ENCODE measurements around the gene TBC1D14.
"Not testable (repeated sequence)": the region's sequence is repeated elsewhere in the genome, so short reads cannot be mapped to it uniquely, and the experiment has no call there.

TBC1D14 gene

DNA sequence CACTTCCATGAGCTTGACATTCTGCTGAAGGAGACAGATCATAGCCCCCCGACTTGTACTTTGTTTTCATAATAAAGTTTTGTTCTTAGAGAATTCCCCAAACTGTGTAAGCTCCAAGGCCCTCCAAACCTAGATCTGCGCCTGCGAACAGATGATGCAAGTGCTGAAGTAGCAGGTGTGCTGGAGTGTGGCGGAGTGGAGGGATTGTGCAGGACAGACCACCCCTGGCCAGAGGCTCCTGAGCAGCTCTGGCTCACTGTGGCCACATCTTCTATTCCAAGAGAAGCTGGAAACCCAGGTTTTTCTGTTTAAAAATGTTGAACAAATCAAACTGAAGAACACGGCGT, 46.4 kb downstream of the TBC1D14 start:
- no peak for DNase-seq

DNA sequence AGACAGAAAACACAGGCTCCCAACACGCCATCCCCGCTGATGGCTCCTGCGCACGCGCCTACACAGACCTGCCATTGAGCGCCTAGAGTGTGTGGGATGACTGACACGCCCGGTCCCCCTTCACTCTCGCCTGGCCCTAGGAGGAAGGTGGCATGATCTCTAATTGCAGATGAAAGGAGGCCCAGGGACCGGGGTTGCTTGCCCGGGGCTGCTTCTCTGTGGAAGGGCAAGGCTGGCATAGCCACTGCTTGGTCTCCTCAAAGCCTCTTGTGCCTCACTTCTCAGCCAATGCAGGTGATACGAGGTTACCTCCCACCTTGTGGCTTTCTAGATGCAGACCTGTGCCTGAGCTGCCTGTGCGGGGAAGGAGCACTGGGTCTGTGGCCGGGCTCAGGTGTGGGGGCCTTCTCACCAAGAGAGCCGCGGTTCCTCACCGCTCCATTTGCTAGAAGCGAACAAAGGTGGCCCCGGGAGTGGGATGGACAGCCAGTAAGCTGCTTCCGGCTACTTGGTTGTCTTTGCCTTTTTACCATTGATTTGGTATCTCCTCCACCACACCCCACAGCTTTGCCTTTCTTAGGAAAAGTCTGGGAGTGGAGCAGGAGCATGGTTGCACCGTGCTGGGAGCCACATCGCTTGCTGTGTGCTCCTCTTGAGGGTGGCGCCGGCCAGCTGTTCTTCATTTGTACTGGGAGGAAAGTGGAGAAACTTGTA, 47.0 kb downstream of the TBC1D14 start:
- no peak for DNase-seq

DNA sequence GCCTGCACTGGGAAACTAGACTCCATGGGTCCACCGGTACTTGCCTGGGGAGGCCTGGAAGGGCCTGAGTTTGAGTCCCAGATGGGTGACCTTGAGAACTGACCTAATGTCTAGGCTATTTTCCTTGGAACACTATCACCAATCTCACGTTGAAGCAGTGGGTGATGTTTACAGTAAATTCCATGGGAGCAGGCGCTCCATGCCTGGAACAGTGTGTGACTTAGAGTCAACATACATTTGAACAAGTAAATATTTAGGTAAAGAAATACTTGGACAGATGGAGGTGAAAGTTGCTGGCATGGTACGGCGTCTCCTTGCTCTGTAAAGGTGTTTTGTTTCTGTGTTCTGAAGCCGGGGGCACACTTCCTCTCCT, 47.5 kb downstream of the TBC1D14 start:
- DNase-seq: no peak

DNA sequence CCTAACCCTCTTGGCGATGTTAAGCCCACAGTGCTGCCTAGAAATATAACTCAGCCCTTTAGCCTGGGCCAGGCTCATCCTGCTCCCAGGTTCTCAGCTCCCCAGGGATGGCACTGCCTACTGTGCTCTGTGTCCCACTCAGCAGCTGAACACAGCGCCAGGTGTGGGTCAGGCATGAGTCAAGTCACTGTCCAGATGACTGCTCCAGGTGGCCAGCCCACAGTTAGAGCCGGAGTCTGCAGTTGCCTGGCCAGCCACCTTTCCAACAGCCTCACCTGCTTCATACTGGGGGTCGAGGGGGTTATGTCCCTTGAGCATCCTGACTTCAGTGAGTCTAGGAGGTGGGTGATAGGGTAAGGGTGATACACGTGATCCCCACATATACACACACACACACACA, 48.4 kb downstream of the TBC1D14 start:
- DNase-seq: no peak

DNA sequence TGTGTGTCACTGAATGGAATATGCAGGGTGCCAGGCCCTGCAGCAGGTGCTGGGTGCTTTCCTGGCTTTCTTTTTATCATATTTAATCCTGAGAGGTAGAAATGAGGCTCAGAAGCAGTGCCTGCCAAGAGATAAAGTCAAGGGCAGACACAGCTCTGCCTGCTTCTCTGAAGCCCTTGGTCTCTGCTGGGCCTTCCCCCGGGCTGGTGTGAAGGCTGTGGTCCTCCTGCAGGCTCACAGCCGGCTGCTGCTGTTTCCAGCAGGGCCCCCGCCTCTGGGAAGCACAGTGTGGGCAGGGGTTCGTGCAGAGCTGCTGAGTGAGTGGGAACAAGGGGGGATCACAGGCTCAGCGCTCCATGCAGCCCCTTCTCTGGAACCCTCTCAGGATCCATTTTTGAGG, 49.6 kb downstream of the TBC1D14 start:
- DNase-seq: no peak

DNA sequence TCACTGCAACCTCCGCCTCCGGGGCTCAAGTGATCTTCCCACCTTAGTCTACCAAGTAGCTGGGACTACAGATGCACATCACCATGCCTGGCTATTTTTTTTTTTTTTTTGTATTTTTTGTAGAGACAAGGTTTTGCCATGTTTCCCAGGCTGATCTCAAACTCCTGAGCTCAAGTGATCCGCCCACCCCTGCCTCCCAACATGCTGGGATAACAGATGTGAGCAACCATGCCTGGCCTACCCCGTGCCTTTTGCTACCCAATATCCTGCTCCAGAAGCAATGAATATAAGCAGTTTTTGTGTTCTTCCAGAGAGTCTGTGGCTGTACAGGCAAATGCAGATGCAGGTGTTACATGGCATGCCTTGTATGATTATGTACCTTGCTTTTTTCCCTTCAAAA, 50.5 kb downstream of the TBC1D14 start:
- DNase-seq: no peak

DNA sequence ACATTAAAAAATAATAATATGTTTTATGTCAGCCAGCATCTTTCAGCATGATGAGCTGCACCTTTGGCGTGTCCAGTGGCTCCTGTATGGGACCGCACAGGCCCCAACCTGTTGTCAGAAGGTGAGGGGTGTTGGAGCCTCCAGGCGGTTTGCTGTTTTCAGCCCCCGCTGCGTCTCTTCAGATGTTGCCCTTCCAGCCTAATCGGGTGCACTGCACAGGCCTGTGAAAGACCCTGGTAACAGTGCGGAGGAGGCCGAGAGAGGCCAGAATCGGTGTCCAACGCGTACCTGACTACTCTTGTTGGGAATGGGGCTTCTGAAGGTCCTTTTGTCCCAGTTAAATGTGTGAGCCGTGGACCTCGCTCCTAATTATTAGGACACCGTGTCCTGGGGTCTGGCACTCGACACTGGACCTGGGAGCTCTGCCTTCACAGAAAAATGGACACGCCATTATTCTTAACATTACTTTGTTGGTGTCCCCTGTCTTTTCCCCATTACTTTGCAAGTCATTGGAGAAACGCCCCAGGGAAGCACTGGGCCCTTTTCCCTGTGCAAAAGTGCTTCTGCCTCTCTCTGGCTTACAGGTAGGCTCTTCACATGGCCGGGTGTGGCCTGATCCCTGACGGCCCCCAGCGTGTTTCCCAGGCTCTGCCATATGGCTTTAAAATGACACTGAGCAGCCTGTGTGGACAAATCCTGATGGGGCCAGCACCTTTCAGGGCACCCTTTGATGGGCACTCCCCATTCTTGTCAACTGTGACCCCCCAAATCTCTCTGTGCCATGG, 51.2 kb downstream of the TBC1D14 start:
- DNase-seq: no peak

DNA sequence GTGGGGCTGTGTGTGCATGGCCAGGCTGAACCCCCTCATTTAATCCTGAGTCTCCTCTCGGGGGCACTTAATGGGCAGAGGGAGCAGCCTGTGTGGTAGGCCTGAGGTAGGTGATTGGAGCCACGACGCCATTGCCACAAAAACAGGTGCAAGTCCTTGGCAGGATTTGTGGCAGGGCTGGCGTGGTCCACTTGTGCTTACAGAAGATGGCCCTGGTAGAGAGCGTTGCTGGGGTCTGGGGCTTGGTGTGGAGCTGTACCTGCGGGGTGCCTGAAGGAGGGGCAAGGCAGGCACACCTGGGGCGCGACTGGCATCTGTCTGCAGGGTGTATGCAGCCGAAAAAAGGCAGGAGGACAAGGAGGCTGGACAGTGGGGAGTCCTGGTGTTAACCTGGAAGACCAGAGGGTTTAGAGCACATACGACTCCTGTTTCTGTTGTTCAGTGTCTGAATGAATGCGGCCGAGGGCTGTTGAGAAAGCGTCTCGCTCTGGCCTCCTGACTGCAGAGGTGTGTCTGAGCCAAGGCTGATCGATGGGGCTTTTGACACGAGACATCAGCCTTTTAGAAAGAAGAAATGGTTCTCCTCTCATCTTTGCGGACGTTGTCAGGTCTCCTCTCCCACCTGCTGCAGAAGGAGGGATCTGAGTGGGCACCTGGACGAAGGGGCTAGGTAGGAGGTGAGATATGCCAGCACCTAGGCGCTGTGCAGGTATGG, 52.0 kb downstream of the TBC1D14 start:
- DNase-seq: no peak

DNA sequence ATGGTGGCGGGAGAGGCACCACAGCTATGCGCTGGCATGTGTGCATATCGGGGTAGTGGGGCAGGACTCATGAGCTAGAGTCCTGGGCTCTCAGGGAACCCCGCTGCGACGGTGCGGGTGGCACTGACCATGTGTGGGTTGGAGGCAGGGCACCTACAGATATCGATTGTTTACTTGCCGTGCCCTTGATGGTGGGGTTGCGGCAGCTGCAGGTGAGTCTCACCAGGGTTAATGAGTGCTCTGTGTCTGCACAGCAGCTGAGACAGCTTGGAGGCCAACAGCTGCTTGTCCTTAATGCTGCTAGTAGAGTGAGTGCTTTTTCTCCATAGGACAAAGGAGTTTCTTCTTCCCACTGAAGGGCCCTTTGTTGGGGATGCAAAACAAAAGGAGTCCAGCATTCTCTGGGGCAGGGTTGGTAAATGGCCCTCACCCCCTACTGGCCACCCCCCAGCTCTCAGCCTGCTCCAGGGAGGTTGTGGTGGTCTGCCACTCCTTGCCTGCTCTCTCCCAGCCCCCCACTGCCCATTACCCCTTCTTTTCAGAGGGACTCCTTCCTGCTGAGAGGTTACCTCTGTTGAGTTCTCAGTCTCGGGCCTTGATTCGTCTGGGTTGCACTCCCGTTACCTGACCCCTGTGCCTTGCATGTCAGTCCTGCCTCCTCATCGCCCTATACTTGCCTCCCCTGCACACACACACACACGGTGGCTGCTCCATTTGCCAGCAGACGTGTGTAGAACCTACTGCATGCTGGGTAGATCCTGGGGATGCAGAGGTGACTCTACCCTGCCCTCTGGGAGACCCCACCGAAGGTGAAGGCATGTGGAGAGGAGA, 52.8 kb downstream of the TBC1D14 start:
- no peak for DNase-seq

DNA sequence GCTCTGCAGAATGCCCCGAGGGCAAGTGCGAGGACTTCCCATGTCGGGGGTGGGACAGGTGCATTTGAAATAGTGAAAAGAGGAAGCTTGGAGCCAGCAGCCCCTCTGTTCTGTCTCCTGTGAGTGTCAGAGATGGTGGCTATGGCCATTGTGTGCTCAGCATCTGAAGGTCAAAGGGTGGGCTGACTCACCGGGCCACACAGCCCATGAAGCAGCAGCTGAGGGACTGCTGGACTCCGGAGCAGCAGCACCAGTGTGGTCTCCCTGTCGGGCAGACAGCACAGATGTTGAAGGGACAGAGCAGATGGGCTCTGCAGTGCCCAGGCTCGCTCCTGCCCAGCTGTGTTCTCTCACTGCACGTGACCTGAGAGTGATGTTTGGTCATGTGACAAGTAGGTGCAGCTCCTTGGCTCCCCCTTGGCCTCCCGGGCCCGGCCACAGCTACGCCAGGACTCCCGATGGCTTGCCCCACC, 53.5 kb downstream of the TBC1D14 start:
- peak; percentile 49 for DNase-seq

DNA sequence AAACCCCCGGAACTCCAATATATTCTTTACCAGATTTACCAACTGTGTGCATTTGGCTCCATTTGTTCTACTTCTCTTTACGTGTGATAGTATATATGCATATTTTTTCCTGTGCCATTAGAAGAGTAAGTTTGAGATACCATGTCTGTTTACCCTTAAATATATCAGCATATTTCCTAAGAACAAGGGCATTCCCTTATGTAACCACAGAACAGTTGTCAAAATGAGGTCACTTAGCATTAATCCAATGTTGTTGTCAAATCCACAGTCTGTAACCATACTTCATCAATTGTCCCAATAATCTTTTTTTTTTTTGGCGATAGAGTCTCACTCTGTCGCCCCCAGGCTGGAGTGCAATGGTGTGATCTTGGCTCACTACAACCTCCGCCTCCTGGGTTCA, 55.2 kb downstream of the TBC1D14 start:
- no peak for DNase-seq

DNA sequence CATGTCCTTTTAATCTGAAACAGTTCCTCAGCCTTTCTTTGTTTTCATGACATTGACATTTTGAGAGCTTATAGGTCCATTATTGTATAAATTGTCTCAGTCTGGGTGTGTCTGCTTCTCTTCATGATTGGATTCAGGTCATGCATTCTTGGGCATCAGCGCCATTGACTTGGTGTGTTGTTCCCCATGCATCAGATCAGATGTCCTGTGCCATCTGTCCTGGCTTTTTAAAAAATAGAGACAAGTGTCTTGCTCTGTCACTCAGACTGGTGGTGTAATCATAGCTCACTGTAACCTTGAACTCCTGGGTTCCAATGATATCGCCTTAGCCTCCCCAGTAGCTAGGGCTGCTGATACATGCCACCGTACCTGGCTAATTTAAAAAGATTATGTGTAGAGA, 55.7 kb downstream of the TBC1D14 start:
- no peak for DNase-seq

DNA sequence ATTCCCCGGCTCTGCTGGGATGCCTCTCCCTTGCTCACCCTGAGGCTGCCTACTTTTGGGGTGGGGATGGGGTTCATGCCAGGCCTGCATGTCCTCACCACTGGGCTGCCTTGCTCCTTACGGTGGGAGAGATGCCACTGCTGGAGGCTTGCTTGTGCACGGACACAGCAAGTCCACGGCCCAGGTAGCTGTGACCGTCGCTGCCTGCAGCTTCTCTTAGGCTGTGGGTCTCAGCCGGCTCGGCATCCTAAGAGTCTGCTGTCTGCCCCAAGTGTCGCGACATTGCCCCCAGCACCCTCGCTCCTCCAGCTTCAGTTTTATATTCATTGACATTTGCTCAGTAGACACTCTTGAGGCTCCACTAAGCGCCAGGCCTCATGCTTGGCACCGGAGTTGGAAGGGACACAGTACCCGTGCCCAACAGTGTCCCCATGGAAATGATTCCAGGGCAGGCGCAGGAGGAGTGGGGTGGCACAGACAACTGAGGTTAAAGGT, 58.3 kb downstream of the TBC1D14 start:
- DNase-seq: no peak

DNA sequence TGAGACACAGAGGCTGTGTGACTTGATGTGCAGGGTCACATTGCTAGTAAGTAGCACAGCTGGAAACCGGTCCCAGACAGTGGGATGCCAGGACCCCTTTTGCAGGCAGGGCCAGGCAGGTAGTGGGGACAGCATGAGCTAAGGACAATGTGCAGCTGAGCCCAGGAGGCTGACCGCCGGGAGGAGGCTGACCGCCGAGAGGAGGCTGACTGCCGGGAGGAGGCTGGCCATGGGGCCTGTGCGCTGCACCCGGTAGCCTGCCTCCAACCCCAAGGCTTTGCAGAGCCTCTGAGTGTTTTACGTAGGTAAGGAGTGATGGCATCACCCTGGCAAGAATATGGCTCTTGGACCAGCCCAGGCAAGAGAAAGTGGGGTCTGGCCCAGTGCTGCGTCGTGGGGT, 58.9 kb downstream of the TBC1D14 start:
- DNase-seq: no peak

DNA sequence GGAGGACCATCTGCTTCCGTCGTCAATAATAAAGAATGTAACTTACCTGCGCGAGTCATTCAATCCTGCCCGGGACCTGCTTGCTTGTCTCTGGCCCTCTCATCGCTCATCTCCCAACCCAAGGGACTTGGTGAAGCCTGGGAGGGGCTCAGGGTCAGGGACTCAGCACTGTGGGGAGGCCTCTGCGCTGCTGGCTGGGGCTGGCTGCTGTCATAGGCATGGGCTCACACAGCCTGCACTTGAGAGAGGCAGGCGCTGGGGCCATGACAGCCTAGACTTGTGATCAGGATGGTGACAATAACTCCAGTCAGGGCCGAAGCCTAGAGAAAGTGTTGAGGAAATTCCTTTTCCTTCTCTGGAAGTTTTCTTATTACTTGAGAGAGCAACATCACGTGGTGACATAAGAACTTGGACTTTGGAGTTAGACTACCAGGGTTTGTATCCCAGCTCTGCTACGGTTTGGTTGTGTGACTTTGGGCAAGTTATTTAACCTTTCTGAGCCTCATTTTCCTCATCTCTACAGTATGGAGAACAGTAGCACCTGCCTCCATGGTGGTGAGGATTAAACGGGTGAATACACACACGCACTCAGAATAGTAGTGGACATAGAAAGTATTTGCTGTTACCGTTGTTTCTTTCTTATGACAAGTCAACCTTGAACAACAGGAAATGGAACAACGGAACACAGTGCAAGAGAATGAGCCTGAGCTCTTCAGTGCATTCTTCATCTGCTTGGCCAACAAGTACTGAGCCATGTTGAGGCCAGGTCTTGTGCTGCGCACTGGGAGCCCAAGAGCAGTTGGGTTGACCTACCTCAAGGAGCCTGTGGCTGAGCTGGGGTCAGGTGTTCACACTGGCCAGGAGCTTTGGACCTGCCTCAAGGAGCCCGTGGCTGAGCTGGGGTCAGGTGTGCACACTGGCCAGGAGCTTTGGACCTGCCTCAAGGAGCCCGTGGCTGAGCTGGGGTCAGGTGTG, 60.5 kb downstream of the TBC1D14 start:
- DNase-seq: no peak

DNA sequence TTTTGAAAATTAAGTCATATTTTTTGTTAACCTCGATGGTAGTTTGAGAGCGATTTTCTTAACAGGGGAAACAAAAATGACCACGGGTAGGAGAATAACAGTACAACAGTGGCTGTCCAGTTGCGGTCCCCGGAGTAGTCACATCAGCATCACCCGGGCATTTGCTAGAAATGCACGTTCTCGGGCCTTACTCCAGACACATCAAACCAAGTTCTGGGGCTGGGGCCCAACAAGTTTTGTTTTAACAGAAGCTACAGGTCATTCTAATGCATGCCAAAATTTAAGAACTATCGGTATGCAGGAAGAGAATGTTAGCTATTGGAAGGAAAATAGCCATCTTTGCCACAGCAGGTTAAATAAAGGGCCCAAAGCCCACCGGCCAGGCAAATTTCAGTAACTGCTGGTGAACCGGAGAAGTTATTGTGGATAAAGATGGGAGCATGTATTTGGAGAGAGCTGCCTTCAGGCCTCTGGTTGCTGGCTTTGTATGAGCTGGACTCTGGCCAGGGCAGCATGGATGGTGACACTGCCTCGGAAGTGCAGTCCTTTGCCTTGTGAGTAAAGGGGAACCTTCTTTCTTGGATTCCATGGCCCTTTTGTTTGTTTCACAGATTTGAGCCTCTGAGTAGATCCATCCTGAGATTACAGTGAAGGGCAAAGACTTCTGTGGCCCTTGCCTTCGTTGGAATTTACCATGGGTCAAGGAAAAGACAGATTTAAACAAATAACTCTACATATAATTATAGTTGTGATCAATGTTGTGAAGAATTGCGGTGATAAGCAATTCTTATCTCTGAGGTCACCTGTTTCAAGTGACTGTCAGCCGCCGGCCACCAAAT, 62.1 kb downstream of the TBC1D14 start:
- no peak for DNase-seq

DNA sequence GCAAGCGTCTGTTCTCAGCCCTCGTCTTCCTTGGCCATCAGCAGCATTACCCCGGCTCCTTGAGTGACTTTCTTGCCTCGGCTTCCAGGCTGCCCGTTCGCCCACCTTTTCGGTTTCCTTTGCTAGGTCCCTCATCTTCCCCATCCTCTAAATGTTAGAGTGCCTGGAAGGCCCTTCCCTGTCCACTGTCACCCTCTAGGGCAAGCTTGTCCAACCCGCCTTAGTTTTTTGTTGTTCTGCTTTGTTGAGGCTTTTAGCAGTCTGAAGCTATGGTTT, 62.7 kb downstream of the TBC1D14 start:
- DNase-seq: no peak

DNA sequence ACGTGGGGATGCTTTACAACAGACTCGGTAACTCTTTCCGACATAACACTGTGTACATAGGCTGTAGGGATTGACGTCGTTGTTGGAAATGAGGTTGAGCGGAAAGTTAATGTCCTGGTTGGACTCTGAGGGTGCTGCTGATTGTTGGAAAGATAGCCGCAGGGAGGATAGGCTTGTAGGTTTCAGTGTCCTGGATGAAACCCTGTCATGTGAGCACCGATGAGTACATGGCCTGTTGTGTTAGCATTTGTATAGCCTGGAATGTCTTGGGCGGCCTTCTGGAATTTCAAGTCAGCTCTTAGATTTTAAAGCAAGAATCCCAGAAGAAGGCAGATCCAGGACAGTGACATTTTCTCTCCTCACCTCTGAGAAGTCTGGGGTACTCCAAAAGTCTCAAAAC, 63.3 kb downstream of the TBC1D14 start:
- DNase-seq: no peak

DNA sequence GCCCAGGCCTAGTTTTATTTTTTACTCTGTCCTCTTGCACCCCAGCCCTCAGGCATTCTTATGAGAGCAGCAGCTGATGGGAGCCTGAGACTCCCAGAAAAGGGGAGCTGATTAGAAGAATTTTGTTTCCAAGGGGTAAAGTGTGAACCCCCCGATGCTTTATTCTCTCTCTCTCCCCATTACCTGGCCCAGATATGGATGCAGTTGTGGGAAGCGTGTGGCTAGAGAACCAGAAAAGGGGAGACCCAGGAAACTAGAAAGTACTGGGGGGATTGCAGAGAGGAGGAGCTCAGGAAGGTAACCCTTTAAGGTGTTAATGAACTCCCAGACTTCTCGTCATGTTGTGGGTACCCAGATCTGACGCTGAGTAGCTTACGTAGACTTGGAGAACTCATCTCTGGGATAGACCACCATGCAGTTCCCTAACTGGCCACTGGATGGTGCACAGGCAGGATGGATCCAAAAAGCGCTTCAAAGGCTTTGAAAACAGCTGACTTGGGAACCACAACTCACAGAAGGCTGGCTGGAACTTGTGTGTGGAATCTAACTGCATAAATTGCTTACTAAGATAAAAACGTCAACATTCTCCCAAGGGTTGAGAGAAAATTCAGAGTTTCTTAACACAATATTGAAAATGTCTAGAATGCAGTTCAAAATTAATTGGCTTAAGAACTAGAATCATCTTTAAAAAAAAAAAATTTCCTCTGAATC, 64.7 kb downstream of the TBC1D14 start:
- peak; percentile 77 for DNase-seq

DNA sequence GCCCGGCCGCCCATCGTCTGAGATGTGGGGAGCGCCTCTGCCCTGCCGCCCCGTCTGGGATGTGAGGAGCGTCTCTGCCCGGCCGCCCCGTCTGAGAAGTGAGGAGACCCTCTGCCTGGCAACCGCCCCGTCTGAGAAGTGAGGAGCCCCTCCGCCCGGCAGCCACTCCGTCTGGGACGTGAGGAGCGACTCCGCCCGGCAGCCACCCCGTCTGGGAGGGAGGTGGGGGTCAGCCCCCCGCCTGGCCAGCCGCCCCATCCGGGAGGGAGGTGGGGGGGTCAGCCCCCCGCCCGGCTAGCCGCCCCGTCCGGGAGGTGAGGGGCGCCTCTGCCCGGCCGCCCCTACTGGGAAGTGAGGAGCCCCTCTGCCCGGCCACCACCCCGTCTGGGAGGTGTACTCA, 68.2 kb downstream of the TBC1D14 start:
- DNase-seq: not testable (repeated sequence)
